Measurements from ENCODE around the gene ALKBH4. TPM values are rescaled to one million over a fixed set of nuclear protein-coding genes. Genes with fewer than 3 reads are reported as not detected.
"Not testable (repeated sequence)": the region's sequence is repeated elsewhere in the genome, so short reads cannot be mapped to it uniquely, and the experiment has no call there.

ALKBH4 gene
- total RNA-seq, 5 donors from 2014 or later (not counting 1 experiment from before 2014, with no cell fraction given) = 5.6 to 13.5 (median 12.2) TPM

- ATAC-seq (replicated peaks in 1 of 4) (no peak), DNase-seq (no peak)
- Histone ChIP-seq H3K9me3 (no peaks in the 10 kb centered on the region), H3K4me3 (ENCODE audit: control insufficient read depth in 1 of 2, extremely low read depth in 1 of 2, low read length in 1 of 2) (no peak overlapping the region), H3K4me1 (ENCODE audit: control insufficient read depth in 1 of 2, extremely low read depth in 1 of 2, insufficient read depth in 2 of 2, low read length in 2 of 2) (peaks cover 0 to 6% of the 10 kb centered on the region in 2 experiments), H3K36me3 (ENCODE audit: control insufficient read depth in 2 of 2, extremely low read depth in 1 of 2, insufficient read depth in 1 of 2, low read length in 1 of 2) (peaks cover 18 to 33% of the 10 kb centered on the region in 2 donors), H3K27ac (ENCODE audit: low read length) (no peak overlapping the region), H3K27me3 (replicated peaks in 1 of 2; ENCODE audit: control insufficient read depth in 2 of 2, extremely low read depth in 1 of 2, insufficient read depth in 2 of 2, low read length in 1 of 2) (no peaks in the 10 kb centered on the region)
- ChIA-PET CTCF (no interaction called here), POLR2A (no interaction called here)
- peaks cover 3 to 8% (median 7%) of the 10 kb centered on the region in 3 donors for H3K4me1 Mint-ChIP-seq
- WGBS (ENCODE audit: insufficient coverage) = 94% methylated on average over 28 of the region's 40 CpGs
- H3K9me3 Mint-ChIP-seq = no peaks in the 10 kb centered on the region
- no peak overlapping the region for H3K4me3 Mint-ChIP-seq
- no peak overlapping the region for H3K27ac Mint-ChIP-seq
- H3K36me3 Mint-ChIP-seq = no peaks in the 10 kb centered on the region
- no peaks in the 10 kb centered on the region for H3K27me3 Mint-ChIP-seq
Measured at GRCh38 chr7:102457352-102457924, 7.2 kb downstream of the ALKBH4 start.

DNA sequence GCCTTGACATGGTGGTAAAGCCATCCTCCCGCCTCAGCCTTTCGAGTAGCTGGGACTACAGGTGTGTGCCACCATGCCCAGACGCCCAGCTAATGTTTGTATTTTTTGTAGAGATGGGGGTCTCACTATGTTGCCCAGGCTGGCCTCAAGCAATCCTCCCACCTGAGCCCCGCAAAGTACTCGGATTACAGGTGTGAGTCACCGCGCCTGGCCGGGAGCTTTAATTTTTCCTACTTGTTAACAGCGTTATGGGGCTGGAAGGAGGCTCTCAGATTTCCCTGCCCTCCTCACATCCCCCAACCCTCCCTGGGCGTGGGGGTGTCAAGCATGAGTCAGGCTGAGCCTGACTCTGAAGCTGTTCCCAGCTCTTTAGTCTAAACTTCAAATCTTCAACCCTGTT, 8.3 kb downstream of the ALKBH4 start:
- POLR2A ChIA-PET = no interaction called here

GRCh38 chr7:102455596-102455995, 9.1 kb downstream of the ALKBH4 start:
- Mint-ChIP-seq H3K4me3 (no peak overlapping the region), H3K27ac (no peak overlapping the region), H3K27me3 (no peaks in the 10 kb centered on the region), H3K36me3 (no peaks in the 10 kb centered on the region), H3K4me1 (peaks cover 0 to 2% (median under 1%) of the 10 kb centered on the region in 3 donors), H3K9me3 (no peaks in the 10 kb centered on the region)
- no peak for ATAC-seq (replicated peaks in 1 of 4)
- WGBS (ENCODE audit: insufficient coverage) = 94% methylated on average over 9 of the region's 11 CpGs
- Histone ChIP-seq H3K27ac (ENCODE audit: low read length) (no peak overlapping the region), H3K27me3 (replicated peaks in 1 of 2; ENCODE audit: control insufficient read depth in 2 of 2, extremely low read depth in 1 of 2, insufficient read depth in 2 of 2, low read length in 1 of 2) (no peaks in the 10 kb centered on the region), H3K36me3 (ENCODE audit: control insufficient read depth in 2 of 2, extremely low read depth in 1 of 2, insufficient read depth in 1 of 2, low read length in 1 of 2) (peaks cover 18 to 33% of the 10 kb centered on the region in 2 donors), H3K4me3 (ENCODE audit: control insufficient read depth in 1 of 2, extremely low read depth in 1 of 2, low read length in 1 of 2) (no peak overlapping the region), H3K9me3 (no peaks in the 10 kb centered on the region), H3K4me1 (ENCODE audit: control insufficient read depth in 1 of 2, extremely low read depth in 1 of 2, insufficient read depth in 2 of 2, low read length in 2 of 2) (no peaks in the 10 kb centered on the region)
- POLR2A ChIA-PET = no interaction called here
- no peak for DNase-seq
- CTCF ChIA-PET = interaction anchor here in 1 of 2 donors (1.0 kb wide), 1 partner anchor 43 kb away, joined by 3 read pairs; no protein-coding TSS in a partner anchor

More for the DNA sequence above, 8.3 kb downstream of the ALKBH4 start:
- H3K27me3 Mint-ChIP-seq = no peaks in the 10 kb centered on the region
- DNase-seq (no peak), ATAC-seq (replicated peaks in 1 of 4) (no peak)
- H3K9me3 Mint-ChIP-seq = no peaks in the 10 kb centered on the region
- Histone ChIP-seq H3K27ac (ENCODE audit: low read length) (no peak overlapping the region), H3K9me3 (no peaks in the 10 kb centered on the region), H3K36me3 (ENCODE audit: control insufficient read depth in 2 of 2, extremely low read depth in 1 of 2, insufficient read depth in 1 of 2, low read length in 1 of 2) (peaks cover 18 to 33% of the 10 kb centered on the region in 2 donors), H3K27me3 (replicated peaks in 1 of 2; ENCODE audit: control insufficient read depth in 2 of 2, extremely low read depth in 1 of 2, insufficient read depth in 2 of 2, low read length in 1 of 2) (no peaks in the 10 kb centered on the region), H3K4me3 (ENCODE audit: control insufficient read depth in 1 of 2, extremely low read depth in 1 of 2, low read length in 1 of 2) (no peak overlapping the region), H3K4me1 (ENCODE audit: control insufficient read depth in 1 of 2, extremely low read depth in 1 of 2, insufficient read depth in 2 of 2, low read length in 2 of 2) (no peaks in the 10 kb centered on the region)
- no peaks in the 10 kb centered on the region for H3K36me3 Mint-ChIP-seq
- peaks cover 0 to 5% (median 4%) of the 10 kb centered on the region in 3 donors for H3K4me1 Mint-ChIP-seq
- no peak overlapping the region for H3K4me3 Mint-ChIP-seq
- no peak overlapping the region for H3K27ac Mint-ChIP-seq
- WGBS (ENCODE audit: insufficient coverage) = 97% methylated on average over 8 of the region's 10 CpGs
- CTCF ChIA-PET = interaction anchor here in 1 of 2 donors (1.0 kb wide), 1 partner anchor 44 kb away, joined by 3 read pairs; no protein-coding TSS in a partner anchor

GRCh38 chr7:102454932-102455331, 9.7 kb downstream of the ALKBH4 start:
- H3K27me3 ChIP-seq (replicated peaks in 1 of 2; ENCODE audit: control insufficient read depth in 2 of 2, extremely low read depth in 1 of 2, insufficient read depth in 2 of 2, low read length in 1 of 2); ATAC-seq (replicated peaks in 1 of 4); H3K27ac Mint-ChIP-seq; H3K27me3 Mint-ChIP-seq; H3K4me3 ChIP-seq (ENCODE audit: control insufficient read depth in 1 of 2, extremely low read depth in 1 of 2, low read length in 1 of 2); H3K9me3 ChIP-seq; H3K4me1 Mint-ChIP-seq; POLR2A ChIA-PET; H3K4me1 ChIP-seq (ENCODE audit: control insufficient read depth in 1 of 2, extremely low read depth in 1 of 2, insufficient read depth in 2 of 2, low read length in 2 of 2); CTCF ChIA-PET; H3K36me3 Mint-ChIP-seq; H3K27ac ChIP-seq (ENCODE audit: low read length); H3K4me3 Mint-ChIP-seq; DNase-seq; H3K9me3 Mint-ChIP-seq: not testable (repeated sequence)
- 100% methylated on average over 1 of the region's 10 CpGs for WGBS (ENCODE audit: insufficient coverage)
- H3K36me3 ChIP-seq (ENCODE audit: control insufficient read depth in 2 of 2, extremely low read depth in 1 of 2, insufficient read depth in 1 of 2, low read length in 1 of 2) = peaks cover 18 to 30% of the 10 kb centered on the region in 2 donors

GRCh38 chr7:102454468-102454867, 10.2 kb downstream of the ALKBH4 start:
- Mint-ChIP-seq H3K27me3 (no peaks in the 10 kb centered on the region), H3K4me3 (no peak overlapping the region), H3K27ac (no peak overlapping the region), H3K36me3 (no peaks in the 10 kb centered on the region), H3K9me3 (no peaks in the 10 kb centered on the region), H3K4me1 (peaks cover 0 to 4% (median 0%) of the 10 kb centered on the region in 3 donors)
- H3K4me3 ChIP-seq (ENCODE audit: control insufficient read depth in 1 of 2, extremely low read depth in 1 of 2, low read length in 1 of 2) = no peak overlapping the region
- ATAC-seq (replicated peaks in 1 of 4) (no peak), DNase-seq (no peak)
- POLR2A ChIA-PET = no interaction called here
- no peak overlapping the region for H3K27ac ChIP-seq (ENCODE audit: low read length)
- no peaks in the 10 kb centered on the region for H3K9me3 ChIP-seq
- WGBS (ENCODE audit: insufficient coverage) = 93% methylated on average over 12 of the region's 12 CpGs
- H3K4me1 ChIP-seq (ENCODE audit: control insufficient read depth in 1 of 2, extremely low read depth in 1 of 2, insufficient read depth in 2 of 2, low read length in 2 of 2) = peaks cover 0 to 3% of the 10 kb centered on the region in 2 experiments
- CTCF ChIA-PET = no interaction called here
- peaks cover 15 to 29% of the 10 kb centered on the region in 2 donors for H3K36me3 ChIP-seq (ENCODE audit: control insufficient read depth in 2 of 2, extremely low read depth in 1 of 2, insufficient read depth in 1 of 2, low read length in 1 of 2)
- H3K27me3 ChIP-seq (replicated peaks in 1 of 2; ENCODE audit: control insufficient read depth in 2 of 2, extremely low read depth in 1 of 2, insufficient read depth in 2 of 2, low read length in 1 of 2) = no peaks in the 10 kb centered on the region

DNA sequence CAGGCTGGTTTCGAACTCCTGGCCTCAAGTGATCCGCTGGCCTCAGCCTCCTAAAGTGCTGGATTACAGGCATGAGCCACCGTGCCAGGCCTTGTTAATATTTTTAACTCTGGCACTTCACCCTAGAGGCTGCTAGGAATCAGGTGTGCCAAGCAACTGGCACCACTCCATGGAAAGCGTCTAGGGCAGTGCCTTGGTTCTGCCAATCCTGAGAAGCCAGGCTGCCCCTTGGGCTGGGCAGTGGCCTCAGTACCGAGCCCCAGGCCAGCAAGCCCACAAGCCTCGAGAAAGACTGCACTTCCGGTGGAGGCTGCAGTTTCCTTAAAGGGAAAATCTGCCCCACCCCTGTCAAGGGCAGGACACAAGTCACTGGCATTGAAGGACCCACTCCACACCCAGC, 11.3 kb downstream of the ALKBH4 start:
- Histone ChIP-seq H3K4me1 (ENCODE audit: control insufficient read depth in 1 of 2, extremely low read depth in 1 of 2, insufficient read depth in 2 of 2, low read length in 2 of 2) (peaks cover 0 to 3% of the 10 kb centered on the region in 2 experiments), H3K9me3 (no peaks in the 10 kb centered on the region), H3K36me3 (ENCODE audit: control insufficient read depth in 2 of 2, extremely low read depth in 1 of 2, insufficient read depth in 1 of 2, low read length in 1 of 2) (peaks cover 17 to 21% of the 10 kb centered on the region in 2 donors), H3K27me3 (replicated peaks in 1 of 2; ENCODE audit: control insufficient read depth in 2 of 2, extremely low read depth in 1 of 2, insufficient read depth in 2 of 2, low read length in 1 of 2) (no peaks in the 10 kb centered on the region), H3K4me3 (ENCODE audit: control insufficient read depth in 1 of 2, extremely low read depth in 1 of 2, low read length in 1 of 2) (no peak overlapping the region), H3K27ac (ENCODE audit: low read length) (no peak overlapping the region)
- no peak overlapping the region for H3K27ac Mint-ChIP-seq
- H3K9me3 Mint-ChIP-seq = no peaks in the 10 kb centered on the region
- H3K36me3 Mint-ChIP-seq = peaks cover 5% of the 10 kb centered on the region
- ChIA-PET CTCF (no interaction called here), POLR2A (no interaction called here)
- H3K27me3 Mint-ChIP-seq = no peaks in the 10 kb centered on the region
- WGBS (ENCODE audit: insufficient coverage) = 90% methylated on average over 7 of the region's 7 CpGs
- ATAC-seq (replicated peaks in 1 of 4) (no peak), DNase-seq (no peak)
- H3K4me1 Mint-ChIP-seq = peaks cover 0 to 4% (median 0%) of the 10 kb centered on the region in 3 donors
- H3K4me3 Mint-ChIP-seq = no peak overlapping the region
